Adipose tissue (tissue), 3 donors: ENCODE measurements around the gene KCNMB2. TPM values are rescaled to one million over a fixed set of nuclear protein-coding genes. Genes with fewer than 3 reads are reported as not detected.

Experiments
- H3K27ac ChIP-seq: one replicate; pipeline ENCODE4 v1.5.1; 2013; ENCODE audit warnings: low read depth, low read length
- WGBS, 3 donors: extraction: QIAGEN DNeasy Blood & Tissue Kit; methylation state at CpG; one replicate each; pipeline ENCODE4 v1.1.7; 2013; 5-methylcytosine and 5-hydroxymethylcytosine counted together
- polyA plus RNA-seq, 3 donors: library from polyadenylated mRNA; stranded (reverse); fragments of 200-250 nt; gene quantifications; one replicate each; pipeline ENCODE4 v1.2.3, GENCODE V29; 2013
- donor health status: healthy with polysubstance abuse.
- donor health status: Bipolar disorder and iron deficiency.
- donor health status: healthy.

KCNMB2 gene
- polyA plus RNA-seq, 3 donors = 0.13 to 1.8 (median 1.0) TPM

DNA sequence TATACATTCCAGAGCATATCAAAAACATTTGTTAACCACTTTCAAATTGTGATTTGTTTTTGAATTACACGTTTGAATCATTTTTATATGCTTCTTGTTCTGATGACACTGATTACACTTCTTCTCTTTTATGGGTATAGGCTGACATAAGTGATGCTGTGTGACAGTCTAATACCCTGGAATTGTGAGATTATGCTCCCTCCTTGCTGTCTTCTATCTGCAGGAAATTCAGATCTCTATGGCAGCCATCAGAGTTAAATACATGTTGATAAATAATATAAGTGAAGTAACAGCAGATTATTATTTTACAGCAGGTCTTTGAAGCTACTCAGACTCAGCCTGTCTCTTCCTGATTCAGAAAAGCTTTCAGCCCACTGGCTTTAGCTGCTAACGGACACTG lies 286.5 kb downstream of the KCNMB2 start:
- 24 to 60% (median 53%) methylated on average over 2 of the region's 2 CpGs for WGBS, 3 donors

DNA sequence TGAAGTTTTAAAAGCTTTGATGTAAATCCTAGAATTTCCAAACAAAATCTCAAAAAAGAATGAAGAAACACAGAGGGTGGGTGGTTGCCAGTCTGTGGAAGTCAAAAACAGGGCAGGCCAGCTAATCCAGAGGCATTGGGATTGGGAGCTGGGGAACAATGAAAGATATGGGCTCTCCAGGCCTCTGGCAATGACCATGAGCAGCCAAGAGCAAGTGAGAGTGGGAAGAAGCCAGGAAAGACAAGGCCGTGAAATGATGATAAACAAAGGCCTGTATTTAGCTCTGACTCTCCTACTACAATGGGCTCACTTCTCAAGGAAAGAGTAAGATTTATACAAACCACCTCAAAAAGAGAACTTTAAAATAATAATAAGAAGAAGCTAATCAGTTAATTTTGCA lies 286.9 kb downstream of the KCNMB2 start:
- whole genome bisulfite sequencing, 3 donors = 51 to 63% (median 61%) methylated on average over 1 of the region's 1 CpG
- H3K27ac ChIP-seq = no peak overlapping the region

More for the DNA sequence above, 286.5 kb downstream of the KCNMB2 start:
- H3K27ac ChIP-seq = no peak overlapping the region

DNA sequence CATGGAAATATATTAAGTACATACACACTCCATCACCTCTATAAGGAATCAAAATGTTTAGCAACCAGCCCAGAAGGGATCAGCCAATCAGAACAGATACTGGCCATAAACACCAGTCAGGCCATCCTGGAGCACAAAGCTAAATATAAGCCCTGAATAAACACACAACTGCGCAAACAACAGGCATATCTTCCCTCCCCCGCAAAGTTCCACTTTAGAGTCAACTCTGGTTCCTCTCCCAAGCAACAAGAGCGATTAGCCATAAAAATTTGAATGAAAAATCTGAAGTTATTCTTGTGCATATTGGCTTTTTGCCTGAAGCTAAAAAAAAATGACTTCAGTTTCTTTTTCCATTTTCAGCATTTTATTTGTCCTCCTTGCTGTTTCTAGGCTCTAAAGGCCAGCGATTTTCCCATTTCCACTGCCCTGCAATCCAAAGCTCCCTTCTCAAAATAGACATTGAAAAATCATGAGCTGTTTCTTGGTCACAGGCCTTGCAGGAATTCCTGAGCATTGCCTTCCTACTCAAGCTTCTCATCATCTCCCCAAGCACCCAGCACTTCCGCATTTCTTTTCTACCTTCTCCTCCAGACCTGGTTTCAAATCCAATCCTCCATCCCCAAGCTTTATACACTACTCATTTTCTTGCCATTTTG lies 287.5 kb downstream of the KCNMB2 start:
- WGBS, 3 donors = 59 to 71% (median 64%) methylated on average over 5 of the region's 5 CpGs
- no peak overlapping the region for H3K27ac ChIP-seq

DNA sequence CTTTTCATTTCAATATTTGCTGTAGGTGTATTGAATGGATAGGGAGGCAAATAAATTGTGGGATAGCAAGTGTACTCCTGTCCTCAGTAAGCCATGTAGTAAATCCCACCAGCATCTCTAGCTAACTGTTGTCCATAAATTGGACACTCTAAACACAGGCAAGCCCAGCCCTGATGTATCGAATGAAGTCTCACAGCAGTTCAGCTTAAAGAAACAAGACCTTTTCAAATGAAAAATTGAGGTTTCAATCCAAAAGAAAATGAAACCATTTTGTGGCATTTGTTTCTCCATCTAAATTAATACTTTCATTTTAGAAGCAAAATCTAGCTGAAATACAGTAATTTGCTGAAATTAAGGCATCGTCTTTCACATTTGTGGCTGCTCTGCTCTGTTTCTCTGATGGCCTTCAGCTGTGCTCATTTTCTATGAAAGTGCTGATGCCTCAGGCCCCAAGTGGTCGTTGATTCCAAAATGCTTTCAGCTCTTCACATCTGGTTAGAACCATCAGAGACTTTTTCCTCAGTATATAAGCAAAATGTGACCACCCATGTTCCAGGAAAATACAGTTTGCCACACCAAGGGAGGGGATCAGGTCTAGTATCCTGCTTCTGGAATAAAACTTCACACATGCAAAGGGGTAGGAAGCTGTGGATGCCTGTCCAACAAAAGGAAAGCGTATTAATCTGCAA lies 290.3 kb downstream of the KCNMB2 start:
- 45 to 63% (median 56%) methylated on average over 4 of the region's 4 CpGs for WGBS, 3 donors
- no peak overlapping the region for H3K27ac ChIP-seq

DNA sequence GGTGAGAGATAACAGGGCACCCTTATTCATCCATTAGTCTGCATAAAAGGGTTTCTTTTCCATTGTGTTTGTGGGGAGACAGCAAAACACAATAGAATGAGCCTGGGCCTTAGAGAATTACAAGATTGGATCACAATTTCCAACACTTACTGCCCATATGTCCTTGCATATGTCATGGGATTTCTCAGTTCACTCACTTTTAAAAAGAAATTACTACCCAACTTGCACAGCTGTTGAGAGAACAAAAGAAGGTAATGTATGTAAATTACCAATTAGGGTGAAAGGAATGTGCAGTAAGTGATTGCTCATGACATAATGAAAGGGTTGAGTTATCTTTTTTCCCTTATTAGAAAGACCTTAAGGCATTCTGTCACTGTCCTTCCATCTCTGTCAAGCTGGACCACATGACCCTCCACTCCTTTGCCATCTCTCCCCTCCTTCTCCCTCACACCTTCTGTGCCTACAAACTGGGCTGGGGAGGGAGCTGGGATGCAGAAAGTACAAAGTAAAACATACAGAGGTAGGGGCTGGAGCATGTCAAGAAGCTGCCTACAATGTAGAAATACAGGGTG lies 291.1 kb downstream of the KCNMB2 start:
- H3K27ac ChIP-seq = no peak overlapping the region

DNA sequence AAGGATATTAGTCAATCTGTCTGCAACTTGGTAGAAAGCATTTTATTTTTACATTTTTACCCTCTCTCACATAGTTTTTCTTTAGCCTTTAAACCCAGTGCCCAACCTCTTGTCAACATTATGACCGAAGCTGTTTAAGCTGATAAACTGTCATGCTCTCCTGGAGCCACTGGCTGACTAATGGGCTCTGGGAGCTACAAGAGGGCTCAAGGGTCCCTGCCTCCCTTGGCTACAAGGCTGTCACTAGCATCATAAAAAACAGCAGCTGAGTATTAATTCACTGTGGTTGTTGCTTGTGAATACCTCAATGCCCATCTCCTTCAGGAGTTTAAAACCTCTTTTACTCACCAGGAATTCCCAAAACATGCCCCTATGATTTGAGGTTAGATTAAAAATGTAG lies 297.5 kb downstream of the KCNMB2 start:
- no peak overlapping the region for H3K27ac ChIP-seq
- 59 to 76% (median 67%) methylated on average over 1 of the region's 1 CpG for WGBS, 3 donors

DNA sequence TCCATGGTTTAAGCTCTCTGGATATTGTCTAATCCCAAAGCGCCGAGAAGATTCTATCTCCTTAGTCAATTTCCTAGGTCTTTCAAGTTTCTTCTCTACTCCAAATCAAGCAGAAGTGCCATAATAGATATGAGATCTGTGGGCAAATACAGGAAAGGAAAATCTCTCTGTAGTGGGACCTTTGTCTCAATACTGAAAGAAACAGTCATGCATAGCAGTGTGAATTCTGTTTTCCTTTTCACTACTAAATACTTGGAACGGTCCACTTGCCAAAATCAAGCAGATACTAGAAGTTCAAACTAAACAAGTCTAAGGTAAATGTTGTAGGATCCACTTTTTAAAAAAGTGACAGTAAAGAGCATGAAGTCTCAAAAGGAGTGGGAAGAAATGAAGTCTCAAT lies 298.8 kb downstream of the KCNMB2 start:
- WGBS, 3 donors = 90 to 92% (median 92%) methylated on average over 3 of the region's 3 CpGs
- H3K27ac ChIP-seq = no peak overlapping the region

DNA sequence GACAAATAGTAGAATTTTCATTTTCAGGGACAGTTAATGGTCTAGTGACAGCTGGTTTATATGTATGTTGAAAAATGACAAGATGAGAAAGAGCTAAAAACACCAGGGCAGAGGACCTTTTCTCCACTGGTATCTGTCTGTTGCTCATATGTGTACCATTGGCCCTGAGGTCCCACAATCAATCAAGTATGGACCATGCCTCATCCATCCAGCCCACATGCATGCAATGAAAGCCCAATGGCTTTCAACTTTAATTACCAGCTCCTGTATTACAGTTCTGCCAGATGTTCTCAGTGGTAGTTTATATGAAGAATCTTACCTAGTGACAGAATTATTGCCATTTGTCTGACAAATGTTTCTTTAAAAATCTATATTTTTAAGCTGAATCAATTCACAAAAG lies 301.3 kb downstream of the KCNMB2 start:
- no peak overlapping the region for H3K27ac ChIP-seq

DNA sequence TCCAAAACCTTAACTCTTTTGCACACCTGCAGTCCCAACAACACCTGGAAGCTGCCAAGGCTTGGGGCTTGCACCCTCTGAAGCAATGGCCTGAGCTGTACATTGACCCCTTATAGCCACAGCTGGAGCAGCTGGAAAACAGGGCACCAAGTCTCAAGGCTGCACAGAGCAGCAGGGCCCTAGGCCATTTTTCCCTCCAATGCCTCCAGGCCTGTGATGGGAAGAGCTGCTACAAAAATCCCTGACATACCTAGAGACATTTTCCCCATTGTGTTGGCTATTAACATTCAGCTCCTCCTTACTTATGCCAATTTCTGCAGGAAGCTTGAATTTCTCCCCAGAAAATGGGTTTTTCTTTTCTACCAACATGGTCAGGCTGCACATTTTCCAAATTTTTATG lies 304.4 kb downstream of the KCNMB2 start:
- H3K27ac ChIP-seq = no peak overlapping the region

DNA sequence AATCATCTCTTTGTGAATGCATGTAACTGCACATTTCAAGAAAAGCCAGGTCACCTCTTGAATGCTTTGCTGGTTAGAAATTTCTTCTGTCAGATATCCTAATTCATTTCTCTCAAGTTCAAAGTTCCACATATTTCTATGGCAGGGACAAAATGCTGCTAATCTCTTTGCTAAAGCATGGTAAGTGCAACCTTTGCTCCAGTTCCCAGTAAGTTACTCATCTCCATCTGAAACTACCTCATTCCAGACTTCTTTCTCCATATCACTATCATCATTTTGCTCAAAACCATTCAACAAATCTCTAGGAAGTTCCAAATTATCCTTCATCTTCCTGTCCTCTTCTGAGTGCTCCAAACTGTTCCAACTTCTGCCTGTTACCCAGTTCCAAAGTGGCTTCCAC lies 304.8 kb downstream of the KCNMB2 start:
- H3K27ac ChIP-seq = no peak overlapping the region

DNA sequence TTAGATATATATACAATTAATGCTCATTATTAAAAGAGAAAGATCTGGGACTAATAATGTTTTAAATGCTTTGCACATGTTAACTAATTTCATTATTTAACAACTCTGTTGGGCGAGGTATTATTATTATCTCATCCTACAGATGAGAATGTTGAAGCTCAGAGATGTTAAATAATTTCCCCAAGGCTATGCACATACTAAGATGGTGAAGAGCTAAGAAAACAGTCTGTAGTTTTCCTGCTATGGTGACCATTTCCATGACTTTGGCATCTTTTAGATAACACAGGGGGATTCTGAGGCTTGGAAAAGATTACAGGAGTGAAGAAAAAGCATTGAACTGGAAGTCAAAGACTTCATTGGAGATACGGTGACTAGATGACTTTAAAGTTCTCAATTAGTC lies 308.7 kb downstream of the KCNMB2 start:
- no peak overlapping the region for H3K27ac ChIP-seq
- 74 to 81% (median 77%) methylated on average over 2 of the region's 2 CpGs for WGBS, 3 donors

DNA sequence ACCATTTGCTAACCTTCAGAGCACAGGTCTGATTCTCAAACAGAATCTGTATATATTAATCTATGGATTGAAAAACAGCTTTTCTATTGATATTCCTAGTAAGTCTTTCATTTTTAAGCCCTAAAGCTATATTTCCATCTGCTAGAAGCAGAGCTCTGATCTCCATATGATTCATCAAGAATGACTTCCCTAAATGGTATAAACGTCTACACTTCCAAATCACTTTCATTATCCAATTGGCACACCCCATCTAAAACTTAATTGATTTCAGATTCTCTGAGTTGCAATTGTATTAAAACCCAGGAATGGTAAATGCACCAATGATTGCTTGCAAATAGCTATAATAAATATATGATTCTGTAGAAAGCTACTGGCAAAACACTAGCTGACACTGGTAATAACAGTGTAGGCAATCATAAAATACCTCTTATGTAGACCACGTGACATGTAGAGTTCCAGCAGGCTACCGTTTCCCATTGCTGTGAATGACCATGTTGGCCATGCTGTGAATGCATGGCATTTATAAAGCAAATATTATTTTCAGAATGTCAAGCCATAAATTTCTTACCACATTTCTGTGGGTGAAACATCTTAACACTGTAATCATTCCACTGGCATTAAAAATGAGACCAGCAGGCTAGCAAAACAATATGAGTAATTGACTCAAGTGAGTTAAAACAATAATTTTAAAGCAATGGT lies 309.3 kb downstream of the KCNMB2 start:
- H3K27ac ChIP-seq = no peak overlapping the region
- WGBS, 3 donors = 65 to 73% (median 72%) methylated on average over 3 of the region's 3 CpGs

DNA sequence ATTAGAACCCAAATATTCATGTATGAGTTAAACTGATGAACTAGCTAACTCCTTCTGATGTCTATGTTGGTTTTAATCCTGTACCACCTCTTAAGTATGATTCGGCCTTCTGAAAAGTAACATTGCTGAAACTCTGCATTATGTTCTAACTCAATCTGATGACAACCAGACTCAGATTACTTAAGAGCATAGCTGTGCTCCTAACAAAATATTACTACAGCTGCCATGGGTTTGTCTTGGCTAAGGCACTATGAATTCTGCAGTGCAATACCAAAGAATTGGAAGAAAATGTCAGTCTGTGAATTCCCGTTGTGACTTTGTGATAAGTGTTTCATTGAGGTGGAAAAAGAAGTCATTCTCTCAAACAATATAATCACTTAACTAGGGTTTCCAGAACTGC lies 311.0 kb downstream of the KCNMB2 start:
- no peak overlapping the region for H3K27ac ChIP-seq
- 55 to 67% (median 62%) methylated on average over 2 of the region's 2 CpGs for WGBS, 3 donors

DNA sequence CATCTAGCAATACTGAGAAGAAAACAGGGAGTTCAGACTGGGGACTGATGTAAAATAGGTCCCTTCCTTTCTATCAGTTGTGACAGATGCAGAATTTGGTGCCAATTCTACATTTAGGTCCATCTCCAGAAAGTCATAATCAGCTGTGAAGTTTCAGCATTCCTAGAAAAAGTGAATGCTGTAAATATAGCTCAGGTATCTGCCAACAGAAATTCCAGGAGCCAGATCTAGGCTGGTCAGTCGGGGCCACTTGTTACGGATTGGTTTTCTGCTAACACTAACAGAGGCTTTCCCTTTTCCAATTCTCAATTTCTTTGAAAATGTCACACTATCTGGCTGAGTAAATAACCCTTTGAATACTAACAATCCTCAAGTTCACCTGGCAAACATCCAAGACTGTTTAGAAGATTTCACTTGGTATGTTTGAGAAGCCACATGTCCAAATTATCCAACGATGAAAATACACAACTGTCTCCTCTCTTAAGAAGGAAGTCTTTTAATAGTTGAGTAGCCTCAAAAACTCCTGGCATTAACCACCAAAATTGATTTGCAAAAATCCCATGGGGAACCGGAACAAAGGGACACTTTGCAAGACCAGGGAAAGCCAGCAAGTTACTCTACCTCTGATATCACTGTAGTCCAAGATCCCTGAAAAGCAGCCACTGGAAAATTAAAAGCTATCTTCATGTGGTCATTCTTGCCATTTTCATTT lies 313.1 kb downstream of the KCNMB2 start:
- 24 to 64% (median 42%) methylated on average over 4 of the region's 4 CpGs for WGBS, 3 donors
- no peak overlapping the region for H3K27ac ChIP-seq

DNA sequence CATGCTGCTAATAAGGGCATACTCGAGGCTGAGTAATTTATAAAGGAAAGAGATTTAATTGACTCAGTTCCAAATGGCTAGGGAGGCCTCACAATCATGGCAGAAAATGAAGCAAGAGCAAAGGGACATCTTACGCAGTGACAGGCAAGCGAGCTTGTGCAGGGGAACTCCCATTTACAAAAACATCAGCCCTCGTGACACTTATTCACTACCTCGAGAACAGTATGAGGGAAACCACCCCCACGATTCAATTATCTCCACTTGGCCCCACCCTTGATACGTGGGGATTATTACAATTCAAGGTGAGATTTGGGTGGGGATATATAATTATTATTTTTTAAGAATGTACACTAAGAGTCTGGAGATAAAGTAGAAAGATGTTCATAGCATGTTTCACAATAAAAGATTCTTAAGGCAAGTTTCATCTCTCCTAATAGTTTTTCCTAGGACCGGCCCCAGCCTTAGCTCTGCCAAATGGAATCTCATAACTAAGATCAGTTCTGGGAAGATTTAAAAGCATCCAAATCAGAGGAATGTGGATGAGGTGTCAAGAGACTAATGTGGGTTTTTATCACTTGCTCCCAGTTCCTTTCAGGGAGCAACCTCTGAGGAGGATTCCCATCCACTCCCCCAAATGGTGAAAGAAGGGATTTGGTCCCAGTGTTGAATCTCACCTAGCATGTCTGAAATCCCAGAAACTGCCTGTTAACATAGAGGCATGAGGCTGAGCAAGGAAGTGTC lies 314.4 kb downstream of the KCNMB2 start:
- no peak overlapping the region for H3K27ac ChIP-seq
- 63 to 77% (median 69%) methylated on average over 8 of the region's 8 CpGs for WGBS, 3 donors

DNA sequence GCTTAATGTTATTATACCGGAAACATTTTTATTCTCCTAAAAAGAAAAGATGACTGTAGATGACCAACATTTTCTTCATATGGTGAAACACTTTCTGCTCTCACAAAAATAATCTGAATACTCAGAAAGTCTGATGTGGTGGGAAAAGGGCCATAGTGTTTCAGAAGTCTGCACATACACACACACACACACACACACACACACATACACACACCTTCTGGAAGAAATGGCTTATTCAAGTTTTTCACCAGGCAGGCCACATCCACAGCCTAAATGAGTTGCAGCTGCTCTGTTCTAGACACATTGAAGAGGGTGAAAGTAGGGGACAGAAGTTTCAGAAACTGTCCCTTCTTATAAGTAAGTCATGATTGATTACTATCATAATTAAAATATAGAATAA lies 315.3 kb downstream of the KCNMB2 start:
- H3K27ac ChIP-seq = no peak overlapping the region
- 93 to 100% (median 94%) methylated on average over 1 of the region's 1 CpG for WGBS, 3 donors

DNA sequence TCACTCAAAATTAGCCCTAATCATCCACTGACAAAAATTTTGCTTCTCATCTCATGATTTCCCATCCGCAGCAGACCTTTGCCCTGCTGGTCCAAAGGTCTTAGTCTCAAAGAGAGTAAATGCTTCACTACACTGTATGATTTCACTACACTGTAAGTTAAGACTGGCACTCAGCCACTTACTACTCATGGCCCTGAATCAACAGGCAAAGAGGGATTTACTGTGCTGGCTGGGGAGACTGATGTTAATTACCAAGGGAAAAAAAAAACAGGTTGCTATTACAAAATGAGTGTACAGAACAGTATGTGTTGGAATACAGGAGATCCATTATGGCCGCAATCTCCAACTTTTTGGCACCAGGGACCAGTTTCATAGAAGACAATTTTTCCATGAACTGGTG lies 320.6 kb downstream of the KCNMB2 start:
- 84 to 91% (median 84%) methylated on average over 2 of the region's 2 CpGs for WGBS, 3 donors
- H3K27ac ChIP-seq = no peak overlapping the region

DNA sequence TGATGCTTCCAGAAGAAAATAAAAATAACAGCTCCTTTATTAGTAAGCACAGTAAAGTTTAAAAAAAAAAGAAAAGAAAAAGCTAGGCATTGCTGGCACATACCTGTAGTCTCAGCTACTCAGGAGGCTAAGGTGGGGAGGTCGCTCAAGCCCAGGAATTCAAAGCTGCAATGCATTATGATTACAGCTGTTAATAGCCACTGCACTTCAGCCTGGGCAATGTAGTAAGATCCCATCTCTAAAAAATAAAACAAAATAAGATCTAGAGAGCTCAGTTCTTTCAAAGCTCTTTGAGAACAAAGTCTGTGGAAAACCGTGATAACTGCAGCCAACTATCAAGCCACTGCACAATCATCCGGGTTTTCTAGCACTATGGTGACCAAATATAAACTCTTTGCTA lies 323.1 kb downstream of the KCNMB2 start:
- WGBS, 3 donors = 69 to 84% (median 80%) methylated on average over 3 of the region's 3 CpGs
- no peak overlapping the region for H3K27ac ChIP-seq
